Caco-2 (cell line): ENCODE measurements around the gene CREB5. TPM values are rescaled to one million over a fixed set of nuclear protein-coding genes. Genes with fewer than 3 reads are reported as not detected.

ENCODE experiments used
- BruUV-seq: library from RNA; stranded (reverse); fragments of 400-500 nt; replicated peaks from 2 replicates; lab custom pipeline; 2021; lab: Mats Ljungman, UMichigan
- CTCF ChIA-PET: fragments of 300-600 bp; sonication (Branson Sonifier 250); formaldehyde crosslinking; loops from one replicate; lab custom pipeline; 2022; ENCODE audit warnings: antibody characterized with exemption; lab: Charles Lee
- POLR2A ChIA-PET: fragments of 300-600 bp; sonication (Branson Sonifier 250); formaldehyde crosslinking; loops from one replicate; lab custom pipeline; 2022; ENCODE audit warnings: antibody characterized with exemption; lab: Charles Lee
- DNase-seq, 2 experiments: peaks; one replicate each; pipeline versions ENCODE4 v3.0.0 to v3.0.0-alpha.2; 2020 to 2022
- H3K27me3 ChIP-seq: replicated peaks from 2 replicates; pipeline ENCODE4 v1.6.0; 2011; ENCODE audit warnings: low read length; ENCODE audit not compliant: control insufficient read depth, insufficient read depth
- H3K36me3 ChIP-seq: 2 replicates; pipeline ENCODE4 v1.5.1; 2011; ENCODE audit warnings: low read length; ENCODE audit not compliant: control insufficient read depth, insufficient read depth
- H3K4me1 ChIP-seq: fragments of 250-450 bp; sonication (Bioruptor Pico); 2 replicates; pipeline ENCODE4 v1.5.1; 2020; ENCODE audit warnings: mild to moderate bottlenecking
- H3K4me3 ChIP-seq: 2 replicates; pipeline ENCODE4 v1.5.1; 2011; ENCODE audit warnings: low read depth, mild to moderate bottlenecking, control low read depth, low read length
- H3K9me3 ChIP-seq: fragments of 250-450 bp; sonication (Bioruptor Pico); 2 replicates; pipeline ENCODE4 v1.5.1; 2020; ENCODE audit warnings: mild to moderate bottlenecking, moderate library complexity
- H3K27ac Mint-ChIP-seq: one replicate; pipeline ENCODE4 v1.8.0; 2022; ENCODE audit warnings: mixed read lengths; ENCODE audit not compliant: unreplicated experiment
- H3K27me3 Mint-ChIP-seq: one replicate; pipeline ENCODE4 v1.8.0; 2022; ENCODE audit warnings: mixed read lengths; ENCODE audit not compliant: insufficient read depth, unreplicated experiment
- H3K36me3 Mint-ChIP-seq: one replicate; pipeline ENCODE4 v1.8.0; 2022; ENCODE audit warnings: mild to moderate bottlenecking, mixed read lengths; ENCODE audit not compliant: insufficient read depth, unreplicated experiment
- H3K4me1 Mint-ChIP-seq: one replicate; pipeline ENCODE4 v1.8.0; 2022; ENCODE audit warnings: low read depth, mixed read lengths; ENCODE audit not compliant: unreplicated experiment
- H3K4me3 Mint-ChIP-seq: one replicate; pipeline ENCODE4 v1.8.0; 2022; ENCODE audit warnings: mild to moderate bottlenecking, moderate library complexity, mixed read lengths; ENCODE audit not compliant: unreplicated experiment
- H3K9me3 Mint-ChIP-seq: one replicate; pipeline ENCODE4 v1.8.0; 2022; ENCODE audit warnings: mixed read lengths; ENCODE audit not compliant: unreplicated experiment
- intact Hi-C: fragments of 100-400 bp; cut with micrococcal nuclease; formaldehyde crosslinking; loops from one replicate; pipeline ENCODE4 v1.10.0; 2022; ENCODE audit not compliant: unreplicated experiment
- total RNA-seq: library from RNA; stranded (reverse); gene quantifications from 2 replicates; pipeline ENCODE4 v1.2.3, GENCODE V29; 2022
- TF ChIP-seq, protein P1 (sequence below), 2 experiments: fragments of 200-600 bp in 1 of 2; IDR thresholded peaks; 1 replicate in 1 of 2; 2 replicates in 1 of 2; pipeline versions ENCODE4 v1.5.1 to v1.8.0; 2011 to 2022; ENCODE audit warnings: antibody characterized with exemption in 1 of 2, control low read depth in 1 of 2, inconsistent platforms in 1 of 2, low read depth in 1 of 2, low read length in 1 of 2, mild to moderate bottlenecking in 1 of 2, moderate library complexity in 1 of 2; ENCODE audit not compliant: insufficient read depth in 1 of 2, severe bottlenecking in 1 of 2, unreplicated experiment in 1 of 2

Gene CREB5
- total RNA-seq, 1 experiment from 2014 or later: 9.1 TPM

- no peak overlapping the region for H3K4me3 Mint-ChIP-seq
- H3K9me3 ChIP-seq: 0 out of 2 replicates have a peak, but pooled peaks cover 3% of the 10 kb centered on the region
- no peak for DNase-seq
- H3K36me3 Mint-ChIP-seq: no peaks in the 10 kb centered on the region
- ChIA-PET CTCF (no interaction called here), POLR2A (no interaction called here)
- H3K4me1 ChIP-seq: no peaks in the 10 kb centered on the region
- TF ChIP-seq, protein P1, sequence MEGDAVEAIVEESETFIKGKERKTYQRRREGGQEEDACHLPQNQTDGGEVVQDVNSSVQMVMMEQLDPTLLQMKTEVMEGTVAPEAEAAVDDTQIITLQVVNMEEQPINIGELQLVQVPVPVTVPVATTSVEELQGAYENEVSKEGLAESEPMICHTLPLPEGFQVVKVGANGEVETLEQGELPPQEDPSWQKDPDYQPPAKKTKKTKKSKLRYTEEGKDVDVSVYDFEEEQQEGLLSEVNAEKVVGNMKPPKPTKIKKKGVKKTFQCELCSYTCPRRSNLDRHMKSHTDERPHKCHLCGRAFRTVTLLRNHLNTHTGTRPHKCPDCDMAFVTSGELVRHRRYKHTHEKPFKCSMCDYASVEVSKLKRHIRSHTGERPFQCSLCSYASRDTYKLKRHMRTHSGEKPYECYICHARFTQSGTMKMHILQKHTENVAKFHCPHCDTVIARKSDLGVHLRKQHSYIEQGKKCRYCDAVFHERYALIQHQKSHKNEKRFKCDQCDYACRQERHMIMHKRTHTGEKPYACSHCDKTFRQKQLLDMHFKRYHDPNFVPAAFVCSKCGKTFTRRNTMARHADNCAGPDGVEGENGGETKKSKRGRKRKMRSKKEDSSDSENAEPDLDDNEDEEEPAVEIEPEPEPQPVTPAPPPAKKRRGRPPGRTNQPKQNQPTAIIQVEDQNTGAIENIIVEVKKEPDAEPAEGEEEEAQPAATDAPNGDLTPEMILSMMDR (IDR thresholded peaks at IDR 0.05; ENCODE audit: insufficient read depth in 1 of 2, low read depth in 1 of 2, low read length in 1 of 2, severe bottlenecking in 1 of 2, unreplicated experiment in 1 of 2): no peak
- peaks cover 8% of the 10 kb centered on the region for H3K4me1 Mint-ChIP-seq
- H3K27ac Mint-ChIP-seq: no peak overlapping the region
- H3K36me3 ChIP-seq: no peaks in the 10 kb centered on the region
- H3K9me3 Mint-ChIP-seq: no peaks in the 10 kb centered on the region
- no TSS peak for BruUV-seq
- H3K4me3 ChIP-seq: no peak overlapping the region
- intact Hi-C loops: no loop called here
- H3K27me3 Mint-ChIP-seq: no peaks in the 10 kb centered on the region
- H3K27me3 ChIP-seq: no peaks in the 10 kb centered on the region; the same call in 1 of the 2 replicates
Observed at GRCh38 chr7:28598586-28598985, 186.3 kb downstream of the CREB5 start.

GRCh38 chr7:28599411-28599810 lies 187.1 kb downstream of the CREB5 start:
- intact Hi-C loops: no loop called here
- H3K36me3 ChIP-seq: no peaks in the 10 kb centered on the region
- Mint-ChIP-seq H3K9me3 (no peaks in the 10 kb centered on the region), H3K27me3 (no peaks in the 10 kb centered on the region), H3K4me1 (peaks cover 4% of the 10 kb centered on the region), H3K36me3 (no peaks in the 10 kb centered on the region), H3K27ac (no peak overlapping the region), H3K4me3 (no peak overlapping the region)
- H3K9me3 ChIP-seq: 0 out of 2 replicates have a peak, but pooled peaks cover 3% of the 10 kb centered on the region
- CTCF ChIA-PET: no interaction called here
- POLR2A ChIA-PET: no interaction called here
- DNase-seq: no peak
- no peak overlapping the region for H3K4me3 ChIP-seq
- TF ChIP-seq, protein P1 (IDR thresholded peaks at IDR 0.05; ENCODE audit: insufficient read depth in 1 of 2, low read depth in 1 of 2, low read length in 1 of 2, severe bottlenecking in 1 of 2, unreplicated experiment in 1 of 2): no peak
- no peaks in the 10 kb centered on the region; the same call in 1 of the 2 replicates for H3K27me3 ChIP-seq
- no peaks in the 10 kb centered on the region for H3K4me1 ChIP-seq
- no TSS peak for BruUV-seq

DNA sequence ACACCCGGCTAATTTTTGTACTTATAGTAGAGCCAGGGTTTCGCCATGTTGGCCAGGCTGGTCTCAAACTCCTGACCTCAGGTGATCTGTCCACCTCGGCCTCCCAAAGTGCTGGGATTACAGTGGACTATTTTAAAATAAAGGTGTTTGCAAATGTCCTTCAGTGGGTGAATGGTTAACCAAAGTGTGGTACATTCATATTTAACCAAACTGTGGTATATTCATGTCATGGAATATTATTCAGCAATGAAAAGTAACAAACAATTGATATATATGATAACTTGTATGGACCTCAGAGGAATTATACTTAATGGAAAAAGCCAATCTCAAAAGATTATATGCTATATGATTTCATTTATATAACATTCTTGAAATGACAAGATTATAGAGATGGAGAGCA lies 190.0 kb downstream of the CREB5 start:
- TF ChIP-seq, protein P1 (IDR thresholded peaks at IDR 0.05; ENCODE audit: insufficient read depth in 1 of 2, low read depth in 1 of 2, low read length in 1 of 2, severe bottlenecking in 1 of 2, unreplicated experiment in 1 of 2): no peak
- intact Hi-C loops: no loop called here
- H3K36me3 ChIP-seq: no peaks in the 10 kb centered on the region
- H3K27ac Mint-ChIP-seq: no peak overlapping the region
- ChIA-PET POLR2A (no interaction called here), CTCF (no interaction called here)
- no peak overlapping the region for H3K4me3 Mint-ChIP-seq
- H3K4me1 ChIP-seq: no peaks in the 10 kb centered on the region
- no peaks in the 10 kb centered on the region for H3K27me3 Mint-ChIP-seq
- H3K27me3 ChIP-seq: no peaks in the 10 kb centered on the region; the same call in 1 of the 2 replicates
- no TSS peak for BruUV-seq
- H3K9me3 Mint-ChIP-seq: no peaks in the 10 kb centered on the region
- H3K4me1 Mint-ChIP-seq: no peaks in the 10 kb centered on the region
- no peak for DNase-seq
- no peak overlapping the region for H3K4me3 ChIP-seq
- no peaks in the 10 kb centered on the region for H3K36me3 Mint-ChIP-seq
- H3K9me3 ChIP-seq: 0 out of 2 replicates have a peak, but pooled peaks cover 3% of the 10 kb centered on the region
